ENCODE data around the gene SLC6A13.

The SLC6A13 gene

GRCh38 chr12:172732-173161 lies 89.9 kb downstream of the SLC6A13 start:
- H4K20me1 ChIP-seq (ENCODE audit: insufficient read depth, low read length) = no peaks in the 10 kb centered on the region
- H3K9ac ChIP-seq (ENCODE audit: low read length) = no peak overlapping the region
- H3K9me3 ChIP-seq (ENCODE audit: low read length) = no peaks in the 10 kb centered on the region
- H3K36me3 ChIP-seq (ENCODE audit: insufficient read depth, low read length) = no peaks in the 10 kb centered on the region
- no peak overlapping the region for H3K27ac ChIP-seq (ENCODE audit: low read depth, low read length, poor library complexity, severe bottlenecking)
- H3K4me3 ChIP-seq (ENCODE audit: low read depth, low read length, poor library complexity, severe bottlenecking) = no peak overlapping the region
- no peaks in the 10 kb centered on the region for H3F3A ChIP-seq (ENCODE audit: insufficient read depth, low read length)
- H3K79me2 ChIP-seq (ENCODE audit: insufficient read depth, low read length) = no peaks in the 10 kb centered on the region
- H3K4me1 ChIP-seq (ENCODE audit: insufficient read depth, low read length, severe bottlenecking) = no peaks in the 10 kb centered on the region
- no peak overlapping the region for H2AFZ ChIP-seq (ENCODE audit: low read length)
- TF ChIP-seq CTCF (IDR thresholded peaks at IDR 0.05; ENCODE audit: low read length) = no peak
- TF ChIP-seq EZH2 (IDR thresholded peaks at IDR 0.05; ENCODE audit: borderline replicate concordance, low read length) = no peak
- peaks cover 8% of the 10 kb centered on the region; the same call in 1 of the 2 replicates for H3K27me3 ChIP-seq (ENCODE audit: insufficient read depth, low read length)
- H3K9me2 ChIP-seq (ENCODE audit: low read depth, low read length) = no peaks in the 10 kb centered on the region
- H3K4me2 ChIP-seq (ENCODE audit: low read length) = no peak overlapping the region

- Histone ChIP-seq H3K4me3 (ENCODE audit: low read depth, low read length, poor library complexity, severe bottlenecking) (no peak overlapping the region), H3K79me2 (ENCODE audit: insufficient read depth, low read length) (no peaks in the 10 kb centered on the region), H3F3A (ENCODE audit: insufficient read depth, low read length) (no peaks in the 10 kb centered on the region), H3K4me2 (ENCODE audit: low read length) (no peak overlapping the region), H3K9me2 (ENCODE audit: low read depth, low read length) (no peaks in the 10 kb centered on the region), H4K20me1 (ENCODE audit: insufficient read depth, low read length) (no peaks in the 10 kb centered on the region), H3K27ac (ENCODE audit: low read depth, low read length, poor library complexity, severe bottlenecking) (no peak overlapping the region), H2AFZ (ENCODE audit: low read length) (no peak overlapping the region), H3K9me3 (ENCODE audit: low read length) (no peaks in the 10 kb centered on the region), H3K9ac (ENCODE audit: low read length) (no peak overlapping the region), H3K4me1 (ENCODE audit: insufficient read depth, low read length, severe bottlenecking) (no peaks in the 10 kb centered on the region), H3K36me3 (ENCODE audit: insufficient read depth, low read length) (no peaks in the 10 kb centered on the region), H3K27me3 (ENCODE audit: insufficient read depth, low read length) (peaks cover 8% of the 10 kb centered on the region; the same call in 1 of the 2 replicates)
- TF ChIP-seq CTCF (IDR thresholded peaks at IDR 0.05; ENCODE audit: low read length) (no peak), EZH2 (IDR thresholded peaks at IDR 0.05; ENCODE audit: borderline replicate concordance, low read length) (no peak)
These were observed 90.6 kb downstream of the SLC6A13 start for GRCh38 chr12:171743-172676.

- no peaks in the 10 kb centered on the region for H3K9me3 ChIP-seq (ENCODE audit: low read length)
- H3K27me3 ChIP-seq (ENCODE audit: insufficient read depth, low read length) = peaks cover 8% of the 10 kb centered on the region; the same call in 1 of the 2 replicates
- H3K4me3 ChIP-seq (ENCODE audit: low read depth, low read length, poor library complexity, severe bottlenecking) = no peak overlapping the region
- H3K79me2 ChIP-seq (ENCODE audit: insufficient read depth, low read length) = no peaks in the 10 kb centered on the region
- no peaks in the 10 kb centered on the region for H3K4me1 ChIP-seq (ENCODE audit: insufficient read depth, low read length, severe bottlenecking)
- TF ChIP-seq CTCF (IDR thresholded peaks at IDR 0.05; ENCODE audit: low read length) = no peak
- no peak for TF ChIP-seq EZH2 (IDR thresholded peaks at IDR 0.05; ENCODE audit: borderline replicate concordance, low read length)
- no peaks in the 10 kb centered on the region for H4K20me1 ChIP-seq (ENCODE audit: insufficient read depth, low read length)
- no peaks in the 10 kb centered on the region for H3F3A ChIP-seq (ENCODE audit: insufficient read depth, low read length)
- no peak overlapping the region for H3K4me2 ChIP-seq (ENCODE audit: low read length)
- H3K36me3 ChIP-seq (ENCODE audit: insufficient read depth, low read length) = no peaks in the 10 kb centered on the region
- H3K9ac ChIP-seq (ENCODE audit: low read length) = no peak overlapping the region
- H3K27ac ChIP-seq (ENCODE audit: low read depth, low read length, poor library complexity, severe bottlenecking) = no peak overlapping the region
- no peaks in the 10 kb centered on the region for H3K9me2 ChIP-seq (ENCODE audit: low read depth, low read length)
- H2AFZ ChIP-seq (ENCODE audit: low read length) = no peak overlapping the region
These were observed 91.4 kb downstream of the SLC6A13 start for GRCh38 chr12:171276-171675.
